ENCODE data around the gene KCNJ18.
"Not testable (repeated sequence)": the region's sequence is repeated elsewhere in the genome, so short reads cannot be mapped to it uniquely, and the experiment has no call there.

The KCNJ18 gene

GRCh38 chr17:21733931-21734330 is 41.6 kb downstream of the KCNJ18 start:
- not testable (repeated sequence) for DNase-seq (ENCODE audit: low read depth)

- not testable (repeated sequence) for DNase-seq (ENCODE audit: low read depth)
These were observed 43.5 kb downstream of the KCNJ18 start for GRCh38 chr17:21735814-21736213.

GRCh38 chr17:21737015-21737580 is 44.8 kb downstream of the KCNJ18 start:
- DNase-seq (ENCODE audit: low read depth): not testable (repeated sequence)

- DNase-seq (ENCODE audit: low read depth): not testable (repeated sequence)
These were observed 45.9 kb downstream of the KCNJ18 start for GRCh38 chr17:21738241-21738640.

- DNase-seq (ENCODE audit: low read depth): not testable (repeated sequence)
These were observed 46.7 kb downstream of the KCNJ18 start for GRCh38 chr17:21738877-21739474.

GRCh38 chr17:21739485-21739884 is 47.2 kb downstream of the KCNJ18 start:
- DNase-seq (ENCODE audit: low read depth): not testable (repeated sequence)

- DNase-seq (ENCODE audit: low read depth): not testable (repeated sequence)
These were observed 48.5 kb downstream of the KCNJ18 start for GRCh38 chr17:21740836-21741235.

- DNase-seq (ENCODE audit: low read depth): not testable (repeated sequence)
These were observed 49.2 kb downstream of the KCNJ18 start for GRCh38 chr17:21741520-21741919.

- DNase-seq (ENCODE audit: low read depth): no peak
These were observed 50.0 kb downstream of the KCNJ18 start for GRCh38 chr17:21742326-21742725.

- DNase-seq (ENCODE audit: low read depth): not testable (repeated sequence)
These were observed 51.8 kb downstream of the KCNJ18 start for GRCh38 chr17:21744151-21744550.

GRCh38 chr17:21744621-21745020 is 52.3 kb downstream of the KCNJ18 start:
- DNase-seq (ENCODE audit: low read depth): not testable (repeated sequence)

- DNase-seq (ENCODE audit: low read depth): not testable (repeated sequence)
These were observed 53.2 kb downstream of the KCNJ18 start for GRCh38 chr17:21745385-21746054.

GRCh38 chr17:21746415-21746814 is 54.1 kb downstream of the KCNJ18 start:
- DNase-seq (ENCODE audit: low read depth): not testable (repeated sequence)

GRCh38 chr17:21747195-21747915 is 55.0 kb downstream of the KCNJ18 start:
- DNase-seq (ENCODE audit: low read depth): not testable (repeated sequence)

GRCh38 chr17:21748686-21749085 is 56.4 kb downstream of the KCNJ18 start:
- DNase-seq (ENCODE audit: low read depth): not testable (repeated sequence)

GRCh38 chr17:21749696-21750531 is 57.6 kb downstream of the KCNJ18 start:
- DNase-seq (ENCODE audit: low read depth): not testable (repeated sequence)

- not testable (repeated sequence) for DNase-seq (ENCODE audit: low read depth)
These were observed 58.8 kb downstream of the KCNJ18 start for GRCh38 chr17:21751111-21751510.
